Peyer's patch (tissue), 4 donors: ENCODE measurements around the gene AUTS2. TPM values are rescaled to one million over a fixed set of nuclear protein-coding genes. Genes with fewer than 3 reads are reported as not detected.

ENCODE experiments used
- DNase-seq, 3 donors: peaks; one replicate each; pipeline ENCODE4 v3.0.0-alpha.2; 2017 to 2019
- H3K27ac ChIP-seq, 4 donors: fragments of 200-600 bp; sonication (generic); one replicate each; pipeline ENCODE4 v1.5.1; 2016 to 2019
- H3K27me3 ChIP-seq, 2 donors: fragments of 200-600 bp; sonication (generic); one replicate each; pipeline ENCODE4 v1.5.1; 2019
- H3K36me3 ChIP-seq, 3 donors: fragments of 200-600 bp; sonication (generic); one replicate each; pipeline ENCODE4 v1.5.1; 2016 to 2019
- H3K4me1 ChIP-seq, 4 donors: fragments of 200-600 bp; sonication (generic); one replicate each; pipeline ENCODE4 v1.5.1; 2016 to 2019
- H3K4me3 ChIP-seq, 4 donors: fragments of 200-600 bp; sonication (generic); 1 replicate in 3 of 4; 2 replicates in 1 of 4; pipeline ENCODE4 v1.5.1; 2016 to 2019; ENCODE audit warnings: mild to moderate bottlenecking in 1 of 4
- H3K9me3 ChIP-seq, 4 donors: fragments of 200-600 bp; sonication (generic); one replicate each; pipeline ENCODE4 v1.5.1; 2016 to 2019; ENCODE audit warnings: mild to moderate bottlenecking in 1 of 4
- POLR2A ChIP-seq, 2 donors: fragments of 450-650 bp; IDR thresholded peaks; one replicate each; pipeline ENCODE4 v1.5.1; 2017; ENCODE audit warnings: antibody characterized with exemption in 2 of 2, mild to moderate bottlenecking in 2 of 2, moderate library complexity in 2 of 2
- total RNA-seq, 4 donors: library from RNA; depleted of rRNA; stranded (reverse); fragments of >200 nt; gene quantifications; one replicate each; pipeline ENCODE4 v1.1.0, GENCODE V29; 2016
- TF ChIP-seq, protein P1 (sequence below), 6 experiments: fragments of 450-650 bp in 4 of 6; fragments of 200-600 bp in 2 of 6; sonication (generic) in 1 of 6; IDR thresholded peaks; one replicate each; pipeline ENCODE4 v1.5.1; 2017 to 2019; ENCODE audit warnings: antibody characterized with exemption in 6 of 6, mild to moderate bottlenecking in 3 of 6, moderate library complexity in 1 of 6

The AUTS2 gene
- total RNA-seq, 4 donors from 2014 or later = 55.9 to 90.0 (median 72.6) TPM

DNA sequence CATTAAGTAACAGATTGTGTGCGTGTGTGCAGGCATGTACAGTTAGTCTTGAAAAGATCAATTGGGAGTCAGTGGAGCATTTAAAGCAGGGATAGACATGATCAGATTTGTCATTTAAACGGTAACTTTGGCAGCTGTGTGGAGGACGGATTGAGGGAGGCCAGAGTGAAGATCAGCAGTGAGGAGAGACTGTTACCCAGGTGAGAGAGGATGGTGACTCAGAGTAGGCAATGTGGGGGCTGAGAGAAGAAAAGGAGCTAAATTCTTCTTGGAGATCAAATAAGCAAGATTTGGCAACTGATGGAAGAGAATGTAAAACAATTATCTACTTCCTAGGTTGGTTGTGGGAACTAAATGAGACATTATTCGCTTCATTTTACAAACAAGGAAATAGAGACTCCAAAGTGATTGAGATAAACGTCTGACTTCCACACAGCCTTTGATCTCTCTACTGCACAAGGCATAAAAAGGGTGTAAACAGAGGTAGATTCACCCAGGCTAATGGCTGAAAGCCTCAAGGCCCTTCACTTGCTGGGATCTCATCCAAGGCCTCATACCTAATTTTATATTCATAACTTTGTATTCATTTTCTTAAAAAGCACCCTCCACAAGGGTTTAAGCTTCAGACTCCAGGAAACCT is 868.6 kb downstream of the AUTS2 start:
- no peaks in the 10 kb centered on the region for H3K36me3 ChIP-seq
- no peak for DNase-seq
- peaks cover 0 to 4% (median under 1%) of the 10 kb centered on the region in 4 donors for H3K4me1 ChIP-seq
- no peak overlapping the region for H3K4me3 ChIP-seq
- peak overlapping the region in 2 of 4 donors; percentile 7 to 39 for H3K27ac ChIP-seq
- no peaks in the 10 kb centered on the region for H3K9me3 ChIP-seq
- TF ChIP-seq, protein P1, sequence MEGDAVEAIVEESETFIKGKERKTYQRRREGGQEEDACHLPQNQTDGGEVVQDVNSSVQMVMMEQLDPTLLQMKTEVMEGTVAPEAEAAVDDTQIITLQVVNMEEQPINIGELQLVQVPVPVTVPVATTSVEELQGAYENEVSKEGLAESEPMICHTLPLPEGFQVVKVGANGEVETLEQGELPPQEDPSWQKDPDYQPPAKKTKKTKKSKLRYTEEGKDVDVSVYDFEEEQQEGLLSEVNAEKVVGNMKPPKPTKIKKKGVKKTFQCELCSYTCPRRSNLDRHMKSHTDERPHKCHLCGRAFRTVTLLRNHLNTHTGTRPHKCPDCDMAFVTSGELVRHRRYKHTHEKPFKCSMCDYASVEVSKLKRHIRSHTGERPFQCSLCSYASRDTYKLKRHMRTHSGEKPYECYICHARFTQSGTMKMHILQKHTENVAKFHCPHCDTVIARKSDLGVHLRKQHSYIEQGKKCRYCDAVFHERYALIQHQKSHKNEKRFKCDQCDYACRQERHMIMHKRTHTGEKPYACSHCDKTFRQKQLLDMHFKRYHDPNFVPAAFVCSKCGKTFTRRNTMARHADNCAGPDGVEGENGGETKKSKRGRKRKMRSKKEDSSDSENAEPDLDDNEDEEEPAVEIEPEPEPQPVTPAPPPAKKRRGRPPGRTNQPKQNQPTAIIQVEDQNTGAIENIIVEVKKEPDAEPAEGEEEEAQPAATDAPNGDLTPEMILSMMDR (IDR thresholded peaks at IDR 0.05) = no peak
- no peak for TF ChIP-seq POLR2A (IDR thresholded peaks at IDR 0.05)
- H3K27me3 ChIP-seq = no peaks in the 10 kb centered on the region

DNA sequence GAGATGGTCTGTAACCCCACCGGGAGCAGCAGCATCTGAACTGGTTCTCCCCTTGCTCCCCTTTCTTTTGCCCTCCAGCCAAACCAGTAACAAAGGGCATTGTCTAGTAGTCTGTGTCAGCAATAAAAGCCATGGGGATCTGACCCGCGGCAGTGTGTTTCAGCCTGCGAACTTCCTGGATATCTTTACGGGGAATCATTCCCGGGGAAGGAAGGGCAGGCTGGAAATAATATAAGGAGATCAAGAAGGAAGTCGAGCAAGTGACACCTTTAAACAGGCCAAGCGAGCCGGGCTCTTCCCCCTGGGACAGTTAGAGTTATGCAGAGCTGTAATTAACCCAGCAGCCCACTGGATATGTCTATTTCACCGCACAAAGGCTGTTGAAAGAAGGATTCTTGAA is 872.5 kb downstream of the AUTS2 start:
- Histone ChIP-seq H3K27ac (no peak overlapping the region), H3K27me3 (no peaks in the 10 kb centered on the region), H3K4me1 (peaks cover 0 to 3% (median 0%) of the 10 kb centered on the region in 4 donors), H3K9me3 (no peaks in the 10 kb centered on the region), H3K4me3 (no peak overlapping the region), H3K36me3 (no peaks in the 10 kb centered on the region)
- TF ChIP-seq, protein P1 (IDR thresholded peaks at IDR 0.05) = no peak
- TF ChIP-seq POLR2A (IDR thresholded peaks at IDR 0.05) = no peak
- peak in 1 of 3 donors; percentile 51 for DNase-seq

GRCh38 chr7:70472601-70473237 is 874.4 kb downstream of the AUTS2 start:
- Histone ChIP-seq H3K4me3 (no peak overlapping the region), H3K27me3 (no peaks in the 10 kb centered on the region), H3K36me3 (no peaks in the 10 kb centered on the region), H3K4me1 (peaks cover 0 to 15% (median 0%) of the 10 kb centered on the region in 4 donors), H3K27ac (no peak overlapping the region), H3K9me3 (no peaks in the 10 kb centered on the region)
- TF ChIP-seq, protein P1 (IDR thresholded peaks at IDR 0.05) = no peak
- no peak for TF ChIP-seq POLR2A (IDR thresholded peaks at IDR 0.05)
- no peak for DNase-seq

GRCh38 chr7:70474639-70475234 is 876.5 kb downstream of the AUTS2 start:
- H3K4me3 ChIP-seq = no peak overlapping the region
- TF ChIP-seq, protein P1 (IDR thresholded peaks at IDR 0.05) = no peak
- TF ChIP-seq POLR2A (IDR thresholded peaks at IDR 0.05) = no peak
- H3K9me3 ChIP-seq = no peaks in the 10 kb centered on the region
- H3K27me3 ChIP-seq = no peaks in the 10 kb centered on the region
- peaks cover 0 to 15% (median 2%) of the 10 kb centered on the region in 4 donors for H3K4me1 ChIP-seq
- DNase-seq = no peak
- H3K36me3 ChIP-seq = no peaks in the 10 kb centered on the region
- H3K27ac ChIP-seq = no peak overlapping the region

- no peaks in the 10 kb centered on the region for H3K27me3 ChIP-seq
- DNase-seq = peak in 2 of 3 donors; percentile 82 to 85
- peaks cover 0 to 23% (median 2%) of the 10 kb centered on the region in 4 donors for H3K4me1 ChIP-seq
- TF ChIP-seq POLR2A (IDR thresholded peaks at IDR 0.05) = no peak
- TF ChIP-seq, protein P1 (IDR thresholded peaks at IDR 0.05) = no peak
- H3K27ac ChIP-seq = peak overlapping the region in 2 of 4 donors; percentile 26 to 52
- peak overlapping the region in 1 of 4 donors; percentile 21 for H3K4me3 ChIP-seq
- H3K9me3 ChIP-seq = no peaks in the 10 kb centered on the region
- no peaks in the 10 kb centered on the region for H3K36me3 ChIP-seq
Measured at GRCh38 chr7:70477036-70478010, 879.0 kb downstream of the AUTS2 start.
